Left cardiac atrium (tissue), 4 donors: ENCODE results near the gene SFTPD. TPM values are rescaled to one million over a fixed set of nuclear protein-coding genes. Genes with fewer than 3 reads are reported as not detected.
"Not testable (repeated sequence)": the region's sequence is repeated elsewhere in the genome, so short reads cannot be mapped to it uniquely, and the experiment has no call there.

Experiments used
- ATAC-seq, 2 donors: fragments of 200-7000 bp; cut with Tn5 transposase; one replicate each; pipeline ENCODE4 v1.9.1; 2020; ENCODE audit warnings: mild to moderate bottlenecking in 2 of 2, moderate library complexity in 2 of 2
- DNase-seq: peaks from one replicate; pipeline ENCODE4 v3.0.0-alpha.2; 2020
- intact Hi-C, 2 donors: fragments of 100-400 bp; cut with DNase I; formaldehyde crosslinking; loops; one replicate each; pipeline versions ENCODE4 v1.14.1 to v1.15.1; 2022 to 2023
- total RNA-seq, 2 donors: library from RNA; stranded (reverse); fragmentation: NEBNext Ultra II Directional; extraction: Animal tissue kit (Norgen Biotek cat#: 25700); gene quantifications; one replicate each; pipeline ENCODE4 v1.2.1, GENCODE V29; 2021
- donor health status: DM: no; HTN: yes; CAD: no.
- donor health status: DM: no; HTN: yes; CAD: no; lungs with severe emphysema.
- donor health status: DM: yes; HTN: yes; CAD: no.
- donor health status: Dilated cardiomyopathy.

Gene SFTPD
- total RNA-seq, 2 donors from 2014 or later = 0.29 TPM; not detected in 1

DNA sequence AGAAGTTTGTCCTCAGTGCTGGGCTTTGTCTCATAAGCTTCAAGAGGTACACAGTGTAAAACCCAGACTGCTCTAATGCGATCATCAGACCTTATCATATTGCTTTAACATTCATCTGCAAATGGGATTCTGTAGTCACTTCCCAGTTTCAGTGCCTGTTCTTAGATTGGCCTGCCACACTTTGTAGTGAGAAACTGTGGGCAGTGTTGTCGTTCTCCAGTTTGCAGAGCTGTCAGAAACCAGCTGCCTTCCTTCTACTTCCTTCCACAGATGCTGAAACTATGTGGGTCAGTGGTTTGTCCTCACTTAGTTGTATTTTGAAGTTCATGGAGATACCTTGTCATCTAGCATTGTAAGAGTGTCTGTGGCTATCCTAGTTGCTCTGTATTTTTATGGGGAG is 59.9 kb downstream of the SFTPD start:
- intact Hi-C loops, DNase-seq, ATAC-seq: not testable (repeated sequence)

Other genes with a start within 250 kb of the SFTPD start
- under 1 TPM; 0.73 to 0.88 TPM for gene NUTM2B, start 245.9 kb downstream of the SFTPD start, total RNA-seq
- not detected for gene NUTM2E, start 122.4 kb downstream of the SFTPD start, total RNA-seq
- gene TMEM254, start 129.6 kb upstream of the SFTPD start, total RNA-seq = 10 to 100 TPM in 1 of 2 donors, 1 to 10 TPM in 1; 5.4 to 12.3 TPM
- 10 to 100 TPM; 60.9 to 97.9 TPM for gene PLAC9, start 183.6 kb upstream of the SFTPD start, total RNA-seq